RPMI7951 (cell line): ENCODE measurements around the gene SMIM7. TPM values are rescaled to one million over a fixed set of nuclear protein-coding genes. Genes with fewer than 3 reads are reported as not detected.

Source experiments
- DNase-seq: peaks from one replicate; pipeline ENCODE4 v3.0.0-alpha.2; 2012; ENCODE audit warnings: low read depth
- total RNA-seq: library from RNA; depleted of rRNA; stranded (reverse); fragments of >200 nt; shearing (Covaris generic); gene quantifications from 2 replicates; pipeline ENCODE4 v1.2.3, GENCODE V29; 2014

SMIM7 gene
- total RNA-seq, 1 experiment from 2014 or later: 118 TPM

DNA sequence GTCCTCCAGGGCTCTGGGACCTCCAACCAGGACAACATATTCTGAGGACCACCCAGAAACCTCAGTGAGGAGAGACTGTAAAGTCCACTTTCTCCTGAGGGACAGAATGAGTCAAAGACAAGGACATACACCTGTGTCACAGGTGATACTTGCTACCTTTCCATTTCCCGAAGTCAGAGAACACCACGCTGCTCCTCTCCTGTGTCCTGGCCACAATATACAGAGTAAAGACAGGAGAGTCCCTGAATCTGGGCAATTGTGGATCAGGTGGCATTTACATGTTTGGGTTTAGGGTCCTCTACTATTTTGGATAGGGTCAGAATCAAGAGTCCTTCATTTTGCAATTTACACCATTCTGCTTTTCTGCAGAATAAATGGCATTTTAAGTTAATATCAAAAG lies 36.9 kb downstream of the SMIM7 start:
- no peak for DNase-seq

- no peak for DNase-seq
These were observed 38.7 kb downstream of the SMIM7 start for GRCh38 chr19:16621165-16621800.

GRCh38 chr19:16620584-16620983 lies 39.4 kb downstream of the SMIM7 start:
- no peak for DNase-seq

GRCh38 chr19:16620018-16620417 lies 39.9 kb downstream of the SMIM7 start:
- DNase-seq: no peak

- no peak for DNase-seq
These were observed 40.5 kb downstream of the SMIM7 start for GRCh38 chr19:16619457-16619856.

DNA sequence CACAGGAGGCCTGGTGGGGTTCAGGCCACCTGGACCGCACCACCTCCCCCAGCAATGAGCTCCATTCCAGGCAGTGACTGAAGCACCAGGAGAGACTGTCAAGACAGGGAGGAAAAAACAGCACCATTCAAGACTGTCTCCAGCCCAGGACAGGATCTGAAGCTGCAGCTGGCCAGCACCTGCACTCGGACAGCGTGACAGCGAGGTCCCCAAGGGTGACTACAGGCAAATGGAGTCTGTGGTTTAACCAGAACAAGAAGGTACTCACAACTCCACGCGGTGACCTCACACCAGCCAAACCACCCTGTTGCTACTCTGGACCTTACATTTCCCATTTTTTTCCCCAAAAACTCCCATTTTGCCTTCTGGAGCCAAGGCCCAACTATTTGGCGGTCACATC lies 41.7 kb downstream of the SMIM7 start:
- no peak for DNase-seq

- peak; percentile 15 for DNase-seq
These were observed 44.1 kb downstream of the SMIM7 start for GRCh38 chr19:16615808-16616207.

GRCh38 chr19:16614941-16615340 lies 45.0 kb downstream of the SMIM7 start:
- DNase-seq: no peak

- no peak for DNase-seq
These were observed 46.1 kb downstream of the SMIM7 start for GRCh38 chr19:16613841-16614240.

- DNase-seq: no peak
These were observed 47.3 kb downstream of the SMIM7 start for GRCh38 chr19:16612636-16613035.

GRCh38 chr19:16611121-16611520 lies 48.8 kb downstream of the SMIM7 start:
- no peak for DNase-seq

DNA sequence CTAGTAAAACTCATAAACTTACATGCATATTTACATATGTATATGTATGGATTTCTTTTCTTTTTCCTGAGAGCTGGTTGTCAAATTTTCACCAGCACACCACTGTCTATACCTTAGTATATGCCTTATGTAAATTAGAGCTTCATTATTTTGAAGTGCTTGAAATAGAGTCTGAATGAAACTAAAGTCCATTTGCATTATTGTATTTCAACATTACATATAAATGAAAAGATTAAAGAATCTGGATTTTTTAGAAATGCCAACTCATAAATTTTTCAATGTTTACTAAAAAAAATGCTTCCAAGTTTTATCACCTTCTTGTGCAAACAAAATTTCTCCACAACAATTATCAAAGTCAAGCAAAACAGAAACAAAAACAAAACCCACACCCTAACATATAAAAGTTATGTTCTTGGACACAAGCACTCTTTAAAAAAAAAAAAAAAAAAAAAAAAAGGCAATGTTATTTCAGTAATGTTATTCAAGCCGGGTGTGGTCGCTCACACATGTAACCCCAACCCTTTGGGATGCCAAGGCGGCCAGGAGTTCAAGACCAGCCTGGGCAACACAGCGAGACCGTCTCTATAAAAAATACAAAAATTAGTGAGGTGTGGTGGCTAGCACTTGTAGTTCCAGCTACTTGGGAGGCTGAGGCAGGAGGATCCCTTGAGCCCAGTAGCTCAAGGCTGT lies 50.3 kb downstream of the SMIM7 start:
- DNase-seq: no peak

GRCh38 chr19:16608290-16608739 lies 51.6 kb downstream of the SMIM7 start:
- no peak for DNase-seq

GRCh38 chr19:16607819-16608218 lies 52.1 kb downstream of the SMIM7 start:
- DNase-seq: no peak

DNA sequence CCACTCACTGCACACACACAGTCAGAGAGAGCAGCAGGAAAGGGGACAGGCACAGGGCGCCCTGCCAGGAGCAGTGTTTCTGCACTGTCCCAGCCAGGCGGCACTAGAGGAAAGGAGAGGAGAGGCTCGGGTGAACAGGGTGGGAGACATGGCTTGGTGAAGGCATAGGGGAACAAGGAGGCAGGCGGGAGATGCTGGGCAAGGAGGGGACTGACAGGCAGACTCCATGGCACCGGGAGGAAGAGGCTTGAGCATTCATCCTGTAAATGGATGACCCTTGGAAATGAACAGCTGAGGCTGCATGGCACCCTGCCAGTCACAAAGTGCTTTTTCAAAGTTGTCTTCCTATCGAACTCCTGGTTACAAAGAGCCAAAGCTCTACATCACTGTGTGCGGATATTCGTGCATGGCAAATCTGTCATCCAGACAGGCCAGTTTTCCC lies 54.4 kb downstream of the SMIM7 start:
- no peak for DNase-seq

- no peak for DNase-seq
These were observed 54.8 kb downstream of the SMIM7 start for GRCh38 chr19:16605115-16605514.

DNA sequence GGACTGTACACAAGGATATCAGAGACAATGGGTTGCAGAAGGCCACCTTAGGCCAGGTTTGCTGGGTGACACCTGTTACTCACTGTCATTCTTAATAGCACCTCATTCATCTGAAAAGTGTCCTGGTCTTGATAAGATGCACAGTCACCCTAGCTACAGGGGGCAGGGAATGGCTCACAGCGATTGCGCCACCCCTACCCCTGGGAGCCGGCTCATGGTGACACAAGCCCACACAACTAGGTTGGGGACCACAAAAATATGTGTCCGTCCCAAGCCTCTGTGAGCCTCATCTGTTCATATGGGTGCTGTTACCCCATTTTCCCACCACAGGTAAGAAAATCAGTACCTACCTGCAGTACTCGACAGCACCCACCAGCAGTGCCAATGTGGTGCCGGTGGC lies 55.3 kb downstream of the SMIM7 start:
- DNase-seq: no peak

DNA sequence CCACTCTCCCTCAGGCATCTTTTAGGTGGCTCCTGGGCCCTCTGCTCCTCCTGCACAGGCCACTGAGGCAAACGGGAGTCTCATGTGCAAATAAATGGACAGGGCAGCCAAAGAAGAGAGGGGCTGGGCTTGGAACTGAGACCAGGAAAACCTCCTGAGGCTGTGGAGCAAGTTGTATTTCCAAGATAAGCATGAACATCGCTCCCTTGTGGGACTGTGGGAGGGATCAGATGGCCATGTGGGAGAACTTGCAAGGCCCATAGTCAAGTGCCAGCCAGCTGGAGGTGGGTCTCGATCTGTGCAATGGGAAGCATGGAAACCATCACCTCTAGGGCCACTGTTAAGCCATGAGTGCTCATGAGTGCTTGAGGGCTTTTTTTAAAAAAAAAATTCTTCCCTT lies 56.9 kb downstream of the SMIM7 start:
- no peak for DNase-seq

DNA sequence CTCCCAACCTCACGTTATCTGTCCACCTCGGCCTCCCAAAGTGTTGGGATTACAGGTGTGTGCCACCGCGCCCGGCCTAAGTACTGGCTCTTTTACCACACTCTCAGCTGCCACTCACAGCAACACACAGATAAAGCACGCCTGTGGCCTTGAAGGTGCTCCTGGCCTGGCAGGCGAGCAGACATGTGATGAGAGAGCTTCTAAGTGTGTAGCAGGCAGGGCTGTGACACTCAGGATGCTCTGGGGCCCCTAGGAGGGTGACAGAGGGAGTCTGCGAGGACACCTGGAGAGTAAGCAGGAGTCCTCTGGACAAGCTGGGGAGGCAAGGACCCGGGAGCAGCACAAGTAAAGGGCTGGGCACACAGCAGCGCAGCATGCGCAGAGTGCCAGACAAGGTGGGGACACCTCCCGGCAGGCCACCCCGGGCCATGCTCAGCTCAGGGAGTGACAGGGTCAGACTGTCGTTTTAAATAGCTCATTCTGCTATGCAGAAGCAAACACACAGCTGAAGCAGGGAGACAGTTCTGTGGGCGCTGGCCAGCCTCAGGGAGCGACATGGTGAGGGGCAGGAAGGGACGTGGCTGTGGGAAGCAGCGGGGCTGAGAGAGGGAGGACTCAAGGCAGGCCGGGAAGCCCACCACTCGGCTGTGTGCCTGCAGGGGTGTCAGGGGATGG lies 58.4 kb downstream of the SMIM7 start:
- DNase-seq: no peak

GRCh38 chr19:16600824-16601223 lies 59.1 kb downstream of the SMIM7 start:
- DNase-seq: no peak

DNA sequence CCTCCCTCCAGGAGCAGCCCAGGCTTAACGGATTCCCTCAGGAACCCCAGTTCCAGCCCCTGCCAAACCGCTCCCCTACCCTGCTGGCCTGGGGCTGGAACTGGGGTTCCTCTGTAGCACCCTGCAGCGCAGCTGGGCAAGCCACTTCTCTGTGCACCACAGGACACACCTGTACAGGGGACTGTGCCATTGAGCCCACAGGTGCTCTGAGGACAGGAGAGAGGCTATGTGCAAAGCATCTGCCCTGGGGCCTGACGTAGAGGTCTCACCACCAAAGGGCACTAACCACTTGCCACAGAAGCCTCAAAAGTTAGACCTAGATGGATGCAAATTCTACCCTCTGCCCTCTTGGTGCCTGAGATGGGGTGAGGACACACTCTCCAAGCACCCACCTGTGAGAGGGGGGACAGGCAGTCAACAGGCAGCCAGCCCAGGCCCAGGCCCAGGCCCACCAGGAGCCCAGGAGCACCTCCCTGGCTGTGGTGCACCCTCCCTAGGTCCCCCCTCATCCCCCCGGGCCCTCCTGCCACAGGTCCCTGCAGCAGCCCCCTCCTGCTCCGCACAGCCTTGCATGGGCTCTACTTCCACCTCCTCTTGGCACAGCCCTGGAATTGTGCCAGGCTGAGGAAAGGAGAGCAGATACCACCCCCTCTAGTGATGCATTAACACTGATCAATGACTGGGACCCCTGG lies 60.1 kb downstream of the SMIM7 start:
- DNase-seq: no peak

DNA sequence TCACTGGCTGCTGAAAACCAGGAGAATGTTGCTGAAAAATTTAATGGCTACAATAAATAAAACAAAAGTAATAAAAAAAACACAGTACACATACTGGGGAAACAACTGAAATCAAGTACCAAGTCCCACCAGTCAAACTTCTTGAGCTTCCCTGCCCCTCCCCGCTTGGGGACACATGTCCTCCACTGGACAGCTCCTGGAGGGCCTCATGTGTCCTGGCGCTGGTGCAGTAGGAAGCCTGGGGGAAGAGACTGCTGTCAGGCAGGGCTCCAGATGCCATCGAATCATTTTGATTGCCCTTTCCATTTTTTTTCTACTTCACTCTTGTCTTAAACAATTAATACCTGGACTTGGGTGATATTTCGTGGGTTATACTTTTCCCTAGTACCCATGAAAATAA lies 61.1 kb downstream of the SMIM7 start:
- DNase-seq: no peak
